Measurements from ENCODE around the gene KLHDC8A.
"Not testable (repeated sequence)": the region's sequence is repeated elsewhere in the genome, so short reads cannot be mapped to it uniquely, and the experiment has no call there.

Gene KLHDC8A

DNA sequence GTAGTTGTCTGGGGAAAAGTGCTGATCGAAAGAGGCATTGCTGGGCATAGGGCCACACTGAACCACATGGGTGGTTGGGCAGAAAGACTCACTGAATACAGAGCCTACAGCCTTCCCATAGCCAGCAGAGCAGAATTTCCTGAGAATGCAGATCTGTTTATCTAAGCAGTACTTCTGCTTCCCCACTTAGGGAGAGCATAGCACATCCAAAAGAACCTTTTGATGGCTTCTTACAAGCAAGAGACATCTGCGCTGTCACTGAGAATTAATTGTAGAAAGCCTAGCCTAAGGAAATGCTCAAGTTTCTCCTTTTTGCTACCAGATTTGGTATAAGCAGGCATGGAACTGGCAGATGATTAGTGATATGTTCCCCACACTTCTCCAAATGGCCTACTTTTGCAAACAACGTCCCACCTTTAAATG, 13.0 kb upstream of the KLHDC8A start:
- H3K4me3 ChIP-seq (ENCODE audit: low read length), result no peak overlapping the region
- DNase-seq (ENCODE audit: low read depth), result no peak
- no peak for TF ChIP-seq CTCF (conservative IDR thresholded peaks at IDR 0.05; ENCODE audit: low read length)

DNA sequence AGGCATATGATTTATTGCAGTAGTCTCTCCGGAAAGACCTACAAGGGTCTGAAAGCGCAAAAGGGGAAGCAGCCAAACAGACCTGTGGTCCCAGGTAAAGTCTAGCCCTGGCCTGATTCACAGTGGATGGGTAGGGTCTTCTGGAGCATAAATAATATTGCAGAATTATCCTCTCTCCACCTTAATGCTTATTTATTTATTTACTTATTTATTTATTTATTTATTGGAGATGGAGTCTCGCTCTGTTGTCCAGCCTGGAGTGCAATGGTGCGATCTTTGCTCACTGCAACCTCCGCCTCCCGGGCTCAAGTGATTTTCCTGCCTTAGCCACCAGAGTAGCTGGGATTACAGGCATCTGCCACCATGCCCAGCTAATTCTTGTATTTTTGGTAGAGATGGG, 11.8 kb upstream of the KLHDC8A start:
- no peak overlapping the region for H3K4me3 ChIP-seq (ENCODE audit: low read length)
- no peak for DNase-seq (ENCODE audit: low read depth)
- TF ChIP-seq CTCF (conservative IDR thresholded peaks at IDR 0.05; ENCODE audit: low read length), result no peak

GRCh38 chr1:205365945-205366463, 9.3 kb upstream of the KLHDC8A start:
- TF ChIP-seq CTCF (conservative IDR thresholded peaks at IDR 0.05; ENCODE audit: low read length), result no peak
- no peak overlapping the region for H3K4me3 ChIP-seq (ENCODE audit: low read length)
- no peak for DNase-seq (ENCODE audit: low read depth)

DNA sequence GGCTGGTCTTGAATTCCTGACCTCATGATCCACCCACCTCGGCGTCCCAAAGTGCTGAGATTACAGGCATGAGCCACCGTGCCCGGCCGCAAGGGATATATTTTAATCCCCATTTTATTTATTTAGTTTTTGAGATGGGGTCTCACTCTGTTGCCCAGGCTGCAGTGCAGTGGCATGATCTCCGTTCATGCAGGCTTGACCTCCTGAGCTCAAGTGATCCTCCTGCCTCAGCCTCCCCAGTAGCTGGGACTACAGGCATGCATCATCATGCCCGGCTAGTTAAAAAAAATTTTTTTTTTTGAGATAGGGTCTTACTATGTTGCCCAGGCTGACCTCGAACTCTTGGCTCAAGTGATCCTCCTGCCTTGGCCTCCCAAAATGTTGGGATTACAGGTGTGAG, 8.4 kb upstream of the KLHDC8A start:
- not testable (repeated sequence) for H3K4me3 ChIP-seq (ENCODE audit: low read length); DNase-seq (ENCODE audit: low read depth)

DNA sequence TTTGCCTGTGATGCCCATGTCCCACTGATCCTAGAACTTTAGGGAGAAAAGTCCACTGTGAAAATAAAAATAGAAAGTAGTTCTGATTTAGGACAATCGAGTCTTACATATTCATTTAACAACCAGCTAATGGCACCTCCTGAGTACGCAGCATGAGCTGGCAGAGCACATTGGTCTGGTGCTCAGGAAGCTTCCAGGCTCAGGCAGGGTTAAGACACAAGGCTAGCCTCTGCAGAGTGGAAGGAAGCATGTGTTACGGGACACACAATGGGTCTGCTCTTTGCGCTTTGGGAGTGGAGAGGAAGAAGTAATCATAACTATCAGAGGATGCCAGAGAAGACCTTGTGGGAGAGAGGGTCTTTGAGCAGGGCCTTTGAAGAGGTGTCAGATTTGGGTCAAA, 4.2 kb upstream of the KLHDC8A start:
- DNase-seq (ENCODE audit: low read depth), result no peak
- no peak for TF ChIP-seq CTCF (conservative IDR thresholded peaks at IDR 0.05; ENCODE audit: low read length)
- no peak overlapping the region for H3K4me3 ChIP-seq (ENCODE audit: low read length)

GRCh38 chr1:205359771-205360565, 3.2 kb upstream of the KLHDC8A start:
- DNase-seq (ENCODE audit: low read depth), result no peak
- H3K4me3 ChIP-seq (ENCODE audit: low read length), result no peak overlapping the region
- no peak for TF ChIP-seq CTCF (conservative IDR thresholded peaks at IDR 0.05; ENCODE audit: low read length)

DNA sequence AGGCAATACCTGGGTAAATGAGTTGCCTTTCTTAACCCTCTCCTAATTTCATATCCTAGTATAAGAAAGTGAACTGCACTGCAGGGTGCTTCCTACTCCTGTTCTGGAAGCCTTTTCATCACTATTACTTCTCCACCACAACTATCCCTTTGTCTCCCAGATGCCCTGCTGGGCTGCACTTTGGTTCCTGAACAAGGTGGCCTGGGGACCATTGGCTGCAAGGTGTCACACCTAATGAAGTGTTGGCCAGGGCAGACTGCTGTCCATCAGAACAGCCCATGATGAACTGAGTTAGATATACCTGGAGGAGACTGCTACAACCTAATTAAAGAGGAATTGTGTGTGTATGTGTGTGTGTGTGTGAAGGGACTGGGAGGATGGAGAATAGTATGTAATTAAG, 1.9 kb upstream of the KLHDC8A start:
- TF ChIP-seq CTCF (conservative IDR thresholded peaks at IDR 0.05; ENCODE audit: low read length), result no peak
- no peak overlapping the region for H3K4me3 ChIP-seq (ENCODE audit: low read length)
- DNase-seq (ENCODE audit: low read depth), result no peak
